NCI-H1436 treated with DMSO at 0.1 percent for 48 hours (cell line): ENCODE measurements around the gene CDX1.

Experiments used
- DNase-seq: peaks from one replicate; lab custom pipeline; 2025; lab: John Stamatoyannopoulos, UW

Gene CDX1

GRCh38 chr5:150208187-150209098 lies 41.9 kb downstream of the CDX1 start:
- DNase-seq: no peak

GRCh38 chr5:150209099-150209635 lies 42.6 kb downstream of the CDX1 start:
- no peak for DNase-seq

- DNase-seq: no peak
Observed at GRCh38 chr5:150210644-150211043, 44.1 kb downstream of the CDX1 start.

DNA sequence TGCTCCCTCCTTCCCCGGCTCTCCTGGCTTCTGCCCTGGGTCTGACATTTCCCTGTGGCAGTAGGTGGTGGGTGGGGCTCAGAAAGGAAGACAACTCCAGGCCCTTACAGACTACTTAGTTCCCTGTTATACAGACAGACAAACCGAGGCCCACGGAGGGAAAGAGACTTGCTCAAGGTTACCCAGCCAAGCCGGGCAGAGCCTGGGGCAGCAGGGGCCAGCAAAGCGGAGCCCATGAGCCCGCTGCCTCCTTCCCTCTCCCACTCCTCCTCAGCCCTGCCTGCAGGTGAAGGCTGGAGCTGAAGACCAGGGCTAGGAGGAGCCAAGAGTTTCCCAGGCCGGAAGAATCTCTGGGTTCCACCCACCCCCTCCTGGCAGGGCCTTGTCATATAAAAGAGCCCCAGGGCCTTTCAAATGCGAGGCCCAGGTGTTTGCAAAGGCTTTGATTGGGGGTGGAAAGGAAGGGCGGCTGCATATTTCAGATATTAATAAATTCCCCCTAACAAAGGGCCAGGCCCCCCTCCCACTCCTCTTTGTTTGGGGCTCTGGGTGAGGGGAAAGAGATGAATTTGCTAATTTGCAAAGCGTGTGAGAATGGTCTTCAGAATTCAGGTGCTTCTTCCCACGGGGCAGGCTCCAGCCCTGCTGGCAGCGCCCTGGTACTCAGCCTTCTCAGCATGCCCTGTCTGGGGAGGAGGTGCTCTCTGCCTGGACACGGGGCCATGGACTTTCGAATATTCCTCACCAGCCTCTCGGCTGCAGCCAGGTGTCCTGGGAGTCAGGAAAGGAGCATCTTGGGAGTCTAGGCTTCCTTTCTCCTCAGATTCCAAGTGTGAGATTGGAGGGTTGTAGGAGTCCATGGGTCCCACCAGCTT lies 44.8 kb downstream of the CDX1 start:
- no peak for DNase-seq

- no peak for DNase-seq
Observed at GRCh38 chr5:150213530-150213929, 47.0 kb downstream of the CDX1 start.

GRCh38 chr5:150214289-150214688 lies 47.7 kb downstream of the CDX1 start:
- no peak for DNase-seq

GRCh38 chr5:150215979-150216944 lies 49.7 kb downstream of the CDX1 start:
- no peak for DNase-seq

GRCh38 chr5:150217038-150217437 lies 50.5 kb downstream of the CDX1 start:
- no peak for DNase-seq

- DNase-seq: peak; percentile 1
Observed at GRCh38 chr5:150217873-150218692, 51.5 kb downstream of the CDX1 start.

GRCh38 chr5:150218693-150219035 lies 52.1 kb downstream of the CDX1 start:
- DNase-seq: no peak

DNA sequence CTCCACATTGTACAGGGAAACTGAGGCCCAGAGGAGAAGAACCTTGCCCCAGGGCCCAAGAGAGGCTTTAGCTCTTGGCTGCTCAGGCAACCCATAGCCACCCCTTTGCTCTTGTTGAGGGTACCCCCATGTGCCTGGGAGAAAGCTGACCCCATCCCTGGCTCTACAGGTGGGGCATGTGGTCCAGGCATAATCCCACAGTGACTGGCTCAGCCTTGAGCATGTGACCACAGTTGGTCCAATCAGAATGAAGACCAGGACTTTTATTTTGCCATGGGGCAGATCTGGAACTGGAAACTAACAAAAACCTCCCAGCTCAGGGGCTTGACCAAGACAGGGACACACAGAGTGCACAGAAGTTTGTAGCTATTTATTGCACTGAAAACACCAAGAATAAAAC lies 52.6 kb downstream of the CDX1 start:
- DNase-seq: no peak

- no peak for DNase-seq
Observed at GRCh38 chr5:150219861-150220260, 53.3 kb downstream of the CDX1 start.

- no peak for DNase-seq
Observed at GRCh38 chr5:150221471-150221870, 54.9 kb downstream of the CDX1 start.

DNA sequence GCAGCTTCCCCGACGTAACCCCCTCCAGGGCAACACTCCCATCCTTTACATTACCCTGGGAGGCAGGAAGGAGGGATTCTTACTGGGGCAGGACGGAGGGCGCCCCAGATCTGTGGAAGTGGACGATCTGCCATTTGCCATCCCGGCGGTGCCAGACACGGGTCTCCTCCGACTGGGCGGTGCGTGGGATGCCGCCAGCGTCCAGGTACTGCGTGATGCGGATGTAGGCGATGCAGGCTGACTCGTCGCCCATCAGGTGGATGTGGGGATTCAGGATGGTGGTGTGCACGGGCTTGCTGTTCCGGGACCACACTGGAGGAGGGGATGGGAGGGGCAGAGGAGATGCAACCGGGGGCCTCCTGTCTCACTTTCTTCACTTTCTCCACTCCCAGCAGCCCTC lies 56.3 kb downstream of the CDX1 start:
- no peak for DNase-seq

GRCh38 chr5:150223474-150223873 lies 56.9 kb downstream of the CDX1 start:
- no peak for DNase-seq

DNA sequence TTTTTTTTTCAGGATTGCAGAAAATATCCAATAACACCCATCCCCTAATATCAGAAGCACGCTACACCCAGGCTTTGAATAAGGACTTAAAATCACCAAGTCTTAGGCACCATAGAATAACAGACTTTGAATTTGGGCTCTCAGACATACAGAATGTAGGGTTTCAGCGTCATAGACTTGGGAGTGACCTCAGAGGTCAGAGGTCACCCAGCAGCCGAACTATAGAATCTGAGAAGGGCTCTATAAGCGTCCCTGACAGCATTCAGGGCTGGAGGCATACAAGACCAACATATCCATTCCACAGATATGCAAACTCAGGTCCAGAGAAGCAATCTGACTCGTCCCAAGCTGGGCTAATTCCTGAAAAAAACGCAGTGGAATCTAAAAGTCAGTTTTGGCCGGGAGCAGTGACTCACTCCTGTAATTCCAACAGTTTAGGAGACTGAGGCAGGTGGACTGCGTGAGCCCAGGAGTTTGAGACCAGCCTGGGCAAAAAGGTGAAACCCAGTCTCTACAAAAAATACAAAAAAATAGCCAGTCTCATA lies 58.0 kb downstream of the CDX1 start:
- no peak for DNase-seq

DNA sequence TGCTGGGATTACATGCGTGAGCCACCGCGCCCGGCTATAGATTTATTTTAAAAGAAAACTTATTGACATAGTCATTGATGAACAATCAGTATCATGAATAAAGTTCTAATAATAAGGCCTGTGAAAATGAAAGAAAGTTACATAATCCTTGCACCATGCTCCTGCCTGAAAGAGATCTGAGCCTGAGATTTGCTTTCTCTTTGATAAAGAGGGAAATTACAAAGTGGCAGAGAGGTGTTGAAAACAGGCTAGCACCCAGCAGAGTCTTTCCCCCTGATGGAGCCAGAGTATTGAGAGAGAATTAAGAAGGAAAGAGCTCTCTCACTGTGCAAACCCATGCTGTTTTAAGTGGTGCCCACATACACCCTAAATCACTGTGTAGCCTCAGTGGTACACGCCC lies 60.5 kb downstream of the CDX1 start:
- DNase-seq: no peak

GRCh38 chr5:150227606-150228273 lies 61.2 kb downstream of the CDX1 start:
- DNase-seq: no peak

DNA sequence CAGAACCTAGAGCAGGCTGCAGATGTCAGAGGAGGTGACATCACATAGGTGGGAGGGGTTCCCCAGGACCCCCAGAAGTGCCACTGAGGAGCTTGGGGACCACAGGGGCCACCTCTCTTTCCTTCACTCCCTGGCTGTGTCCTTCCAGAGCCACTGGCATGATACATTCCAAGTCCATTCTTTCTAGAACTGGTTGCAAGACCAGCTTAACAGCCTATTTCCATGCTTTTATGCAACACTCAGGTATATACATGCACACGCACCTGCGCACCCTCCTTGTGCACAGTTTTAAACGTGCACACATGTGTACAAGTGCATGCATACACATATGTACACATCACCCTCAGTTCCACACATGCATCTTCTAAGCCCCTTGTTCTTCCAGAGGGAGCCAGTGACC lies 63.0 kb downstream of the CDX1 start:
- DNase-seq: no peak

DNA sequence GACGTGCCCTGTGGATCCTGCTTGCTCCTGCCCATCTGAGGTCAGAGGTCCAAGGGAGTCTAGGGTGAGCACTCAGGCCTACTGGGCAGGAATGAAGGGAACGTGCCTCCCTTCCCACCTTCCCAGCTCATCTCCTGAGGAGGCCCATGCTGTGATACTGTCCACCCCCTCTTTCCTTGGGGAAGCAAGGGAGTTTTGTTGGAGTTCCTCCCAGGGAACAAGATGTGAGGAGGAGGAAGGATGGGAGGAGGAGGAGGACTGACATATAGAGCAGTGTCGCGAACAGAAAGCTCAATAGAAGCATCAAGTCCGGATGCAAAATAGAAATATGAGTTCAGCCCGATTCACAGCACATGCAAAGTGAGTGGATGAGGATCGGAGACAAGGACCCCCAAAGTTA lies 64.3 kb downstream of the CDX1 start:
- no peak for DNase-seq
